Nephron progenitor cell (in vitro differentiated cells): Measurements from ENCODE around the gene OSBPL8.

ENCODE experiments used
- DNase-seq: peaks from one replicate; pipeline ENCODE4 v3.0.0; 2021
- H3K27ac Mint-ChIP-seq: 2 replicates; pipeline ENCODE4 v1.8.0; 2021; ENCODE audit warnings: mild to moderate bottlenecking, moderate library complexity, mixed read lengths
- H3K27me3 Mint-ChIP-seq: 2 replicates; pipeline ENCODE4 v1.8.0; 2021; ENCODE audit warnings: mild to moderate bottlenecking, low read depth, mixed read lengths; ENCODE audit not compliant: poor library complexity
- H3K36me3 Mint-ChIP-seq: 2 replicates; pipeline ENCODE4 v1.8.0; 2021; ENCODE audit warnings: low read depth, mixed read lengths
- H3K4me1 Mint-ChIP-seq: 2 replicates; pipeline ENCODE4 v1.8.0; 2021; ENCODE audit warnings: mixed read lengths
- H3K4me3 Mint-ChIP-seq: 2 replicates; pipeline ENCODE4 v1.8.0; 2021; ENCODE audit warnings: mild to moderate bottlenecking, moderate library complexity, mixed read lengths
- H3K9me3 Mint-ChIP-seq: 2 replicates; pipeline ENCODE4 v1.8.0; 2021; ENCODE audit warnings: mild to moderate bottlenecking, moderate library complexity, mixed read lengths
- TF ChIP-seq, protein P1 (sequence below): fragments of 200-600 bp; sonication (generic); IDR thresholded peaks from 2 replicates; pipeline ENCODE4 v1.5.0; 2021; ENCODE audit warnings: antibody characterized with exemption

OSBPL8 gene

DNA sequence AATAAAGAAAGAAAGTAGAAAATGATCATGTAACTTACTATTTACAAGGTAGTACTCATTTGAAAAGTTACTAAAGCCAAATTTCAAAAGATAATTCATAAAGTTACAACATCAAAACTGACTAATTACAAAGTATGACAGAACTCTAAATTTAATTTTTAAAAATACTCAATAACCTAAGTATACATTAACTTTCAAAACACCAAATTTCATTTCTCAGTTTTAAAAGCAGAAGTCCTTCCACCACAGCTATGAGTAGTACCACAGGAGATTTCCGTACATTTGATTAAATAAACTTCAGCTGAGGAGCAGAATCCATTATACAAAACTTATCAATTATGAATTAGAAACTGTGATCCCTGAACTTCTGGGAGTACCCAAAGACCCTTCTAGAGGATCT is 110.6 kb downstream of the OSBPL8 start:
- H3K4me1 Mint-ChIP-seq, result no peaks in the 10 kb centered on the region
- no peaks in the 10 kb centered on the region for H3K27me3 Mint-ChIP-seq
- TF ChIP-seq, protein P1, sequence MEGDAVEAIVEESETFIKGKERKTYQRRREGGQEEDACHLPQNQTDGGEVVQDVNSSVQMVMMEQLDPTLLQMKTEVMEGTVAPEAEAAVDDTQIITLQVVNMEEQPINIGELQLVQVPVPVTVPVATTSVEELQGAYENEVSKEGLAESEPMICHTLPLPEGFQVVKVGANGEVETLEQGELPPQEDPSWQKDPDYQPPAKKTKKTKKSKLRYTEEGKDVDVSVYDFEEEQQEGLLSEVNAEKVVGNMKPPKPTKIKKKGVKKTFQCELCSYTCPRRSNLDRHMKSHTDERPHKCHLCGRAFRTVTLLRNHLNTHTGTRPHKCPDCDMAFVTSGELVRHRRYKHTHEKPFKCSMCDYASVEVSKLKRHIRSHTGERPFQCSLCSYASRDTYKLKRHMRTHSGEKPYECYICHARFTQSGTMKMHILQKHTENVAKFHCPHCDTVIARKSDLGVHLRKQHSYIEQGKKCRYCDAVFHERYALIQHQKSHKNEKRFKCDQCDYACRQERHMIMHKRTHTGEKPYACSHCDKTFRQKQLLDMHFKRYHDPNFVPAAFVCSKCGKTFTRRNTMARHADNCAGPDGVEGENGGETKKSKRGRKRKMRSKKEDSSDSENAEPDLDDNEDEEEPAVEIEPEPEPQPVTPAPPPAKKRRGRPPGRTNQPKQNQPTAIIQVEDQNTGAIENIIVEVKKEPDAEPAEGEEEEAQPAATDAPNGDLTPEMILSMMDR, result no peak
- H3K4me3 Mint-ChIP-seq, result no peak overlapping the region
- DNase-seq, result no peak
- H3K9me3 Mint-ChIP-seq, result peaks cover 5% of the 10 kb centered on the region
- no peak overlapping the region for H3K27ac Mint-ChIP-seq
- peaks cover 68% of the 10 kb centered on the region for H3K36me3 Mint-ChIP-seq

DNA sequence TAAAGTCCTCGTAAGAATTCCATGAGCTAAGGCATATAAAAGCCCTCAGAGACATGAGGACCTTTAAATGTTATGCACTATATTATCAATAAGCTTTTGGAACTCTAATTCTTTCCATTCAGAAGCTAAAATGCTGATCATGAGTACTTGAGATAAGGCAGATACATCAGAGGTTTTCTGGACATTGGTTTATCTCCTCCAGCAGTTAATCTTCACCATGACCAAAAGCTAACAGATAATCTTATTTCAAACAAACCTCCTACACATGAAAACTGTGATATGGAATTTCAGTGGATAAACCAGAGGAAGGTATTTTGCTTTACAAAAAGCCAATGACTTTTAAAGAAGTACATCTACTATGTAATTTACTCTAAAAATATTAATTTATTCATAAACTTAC is 113.5 kb downstream of the OSBPL8 start:
- Mint-ChIP-seq H3K36me3 (peaks cover 44% of the 10 kb centered on the region), H3K4me3 (no peak overlapping the region), H3K4me1 (peaks cover 3% of the 10 kb centered on the region), H3K27me3 (no peaks in the 10 kb centered on the region), H3K27ac (no peak overlapping the region), H3K9me3 (peaks cover 5% of the 10 kb centered on the region)
- TF ChIP-seq, protein P1, result no peak
- no peak for DNase-seq

DNA sequence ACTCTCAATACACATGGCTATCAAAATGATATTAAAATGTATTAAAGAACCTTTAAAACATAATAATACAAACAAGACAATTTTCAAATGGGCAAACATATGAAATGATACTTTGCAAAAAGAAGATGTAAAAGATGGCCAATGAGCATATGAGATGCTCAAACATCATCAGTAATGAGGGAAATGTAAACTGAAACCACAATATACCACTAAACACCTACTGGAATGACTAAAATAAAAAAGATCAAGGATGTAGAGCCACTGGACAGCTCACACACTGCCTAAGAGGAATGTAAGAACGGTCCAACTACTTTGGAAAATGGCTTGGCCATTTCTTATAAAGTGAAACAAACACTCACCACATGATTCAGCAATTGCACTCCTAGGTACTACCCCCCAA is 114.1 kb downstream of the OSBPL8 start:
- Mint-ChIP-seq H3K4me3 (no peak overlapping the region), H3K36me3 (peaks cover 38% of the 10 kb centered on the region), H3K27me3 (no peaks in the 10 kb centered on the region), H3K27ac (no peak overlapping the region), H3K4me1 (peaks cover 10% of the 10 kb centered on the region), H3K9me3 (peaks cover 5% of the 10 kb centered on the region)
- TF ChIP-seq, protein P1, result no peak
- no peak for DNase-seq

DNA sequence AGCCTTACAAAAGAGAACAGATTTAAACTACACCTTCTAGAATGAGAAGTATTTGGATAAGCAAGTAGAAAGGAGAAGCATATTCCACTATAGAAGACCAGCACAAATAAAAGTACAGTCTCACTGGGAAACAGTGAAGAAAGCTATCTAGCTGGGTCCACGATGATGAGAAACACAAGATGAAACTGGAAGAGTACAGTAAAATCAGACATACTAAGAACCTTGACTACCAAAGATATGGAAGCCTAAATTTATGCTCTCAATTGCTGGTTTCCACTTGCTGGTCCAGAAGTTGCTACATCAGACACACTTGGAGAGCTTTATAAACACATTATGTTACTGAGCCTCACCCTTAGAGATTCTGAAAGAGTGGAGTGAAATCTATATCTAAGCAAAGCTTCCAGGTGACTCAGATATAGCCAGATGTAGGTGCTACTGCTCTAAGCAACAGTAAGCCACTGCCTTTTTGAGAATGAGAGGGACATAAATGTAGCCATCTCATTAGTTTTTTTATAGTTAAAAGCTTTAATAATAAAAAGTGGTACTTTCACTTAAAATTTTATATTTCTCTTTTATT is 115.1 kb downstream of the OSBPL8 start:
- TF ChIP-seq, protein P1, result no peak
- no peak overlapping the region for H3K4me3 Mint-ChIP-seq
- H3K4me1 Mint-ChIP-seq, result peaks cover 10% of the 10 kb centered on the region
- DNase-seq, result no peak
- peaks cover 3% of the 10 kb centered on the region for H3K9me3 Mint-ChIP-seq
- H3K36me3 Mint-ChIP-seq, result peaks cover 36% of the 10 kb centered on the region
- H3K27me3 Mint-ChIP-seq, result no peaks in the 10 kb centered on the region
- H3K27ac Mint-ChIP-seq, result no peak overlapping the region

DNA sequence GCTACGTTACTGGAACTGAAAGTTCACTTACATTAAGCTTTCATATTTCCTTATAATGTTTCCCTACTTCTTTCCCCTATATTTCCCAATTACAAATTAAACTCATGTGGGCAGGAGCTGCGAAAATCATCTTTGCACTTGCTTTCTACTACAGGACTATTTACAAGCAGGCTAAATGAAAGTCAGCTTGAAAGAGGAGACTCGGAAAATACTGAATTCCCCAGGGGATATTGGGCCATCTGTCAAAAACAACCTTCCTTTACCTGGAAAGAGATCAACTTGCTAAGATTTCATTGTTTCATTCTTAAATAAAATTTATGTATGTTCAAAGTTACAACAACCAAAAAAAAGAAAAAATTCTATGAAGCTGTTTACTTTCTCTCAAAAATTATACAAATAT is 118.6 kb downstream of the OSBPL8 start:
- TF ChIP-seq, protein P1, result no peak
- Mint-ChIP-seq H3K4me1 (peaks cover 10% of the 10 kb centered on the region), H3K4me3 (no peak overlapping the region), H3K27me3 (peaks cover 3% of the 10 kb centered on the region), H3K27ac (no peak overlapping the region), H3K9me3 (peaks cover 21% of the 10 kb centered on the region), H3K36me3 (peaks cover 37% of the 10 kb centered on the region)
- no peak for DNase-seq

DNA sequence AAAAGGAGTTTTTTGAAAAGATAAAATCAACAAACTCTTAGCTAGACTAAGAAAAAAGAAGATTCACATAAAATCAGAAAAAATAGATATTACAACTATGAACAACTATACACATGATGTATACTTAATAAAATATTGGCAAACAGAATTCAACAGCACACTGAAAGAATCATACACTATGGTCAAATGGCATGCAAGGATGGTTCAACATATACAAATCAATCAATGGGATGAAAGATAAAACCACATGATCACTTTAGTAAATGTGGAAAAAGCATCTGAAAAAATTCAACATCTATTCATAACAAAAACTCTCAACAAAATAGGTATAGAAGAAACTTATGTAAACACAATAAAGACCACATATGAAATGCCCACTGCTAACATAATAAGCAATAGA is 126.8 kb downstream of the OSBPL8 start:
- peaks cover 76% of the 10 kb centered on the region for H3K36me3 Mint-ChIP-seq
- DNase-seq, result no peak
- no peaks in the 10 kb centered on the region for H3K27me3 Mint-ChIP-seq
- no peak overlapping the region for H3K4me3 Mint-ChIP-seq
- no peaks in the 10 kb centered on the region for H3K4me1 Mint-ChIP-seq
- TF ChIP-seq, protein P1, result no peak
- peaks cover 66% of the 10 kb centered on the region for H3K9me3 Mint-ChIP-seq
- H3K27ac Mint-ChIP-seq, result no peak overlapping the region
